HepG2 (cell line): Measurements from ENCODE around the gene ADARB1.

Experiments
- CREM ChIP-seq, 2 experiments: sonication (generic) in 1 of 2; formaldehyde crosslinking in 1 of 2; IDR thresholded peaks; 2 replicates each; pipeline versions ENCODE4 v1.4.0 to v1.6.1; 2016 to 2020; ENCODE audit warnings: antibody characterized with exemption in 1 of 2, mild to moderate bottlenecking in 1 of 2, missing genetic modification reagents in 1 of 2
- SIN3A ChIP-seq: IDR thresholded peaks from 2 replicates; pipeline ENCODE4 v1.6.1; 2011; ENCODE audit warnings: low read depth, mild to moderate bottlenecking, control low read depth, low read length, borderline replicate concordance
- SP1 ChIP-seq, 2 experiments: fragments of 450-650 bp in 1 of 2; sonication (generic) in 1 of 2; formaldehyde crosslinking in 1 of 2; IDR thresholded peaks; 2 replicates each; pipeline versions ENCODE4 v1.4.0 to v1.6.1; 2016 to 2020; ENCODE audit warnings: missing genetic modification reagents in 1 of 2
- ZNF274 ChIP-seq: sonication (generic); formaldehyde crosslinking; IDR thresholded peaks from 2 replicates; pipeline ENCODE4 v1.5.1; 2020; ENCODE audit warnings: mild to moderate bottlenecking, missing genetic modification reagents
- ZNF530 ChIP-seq: sonication (generic); formaldehyde crosslinking; IDR thresholded peaks from 2 replicates; pipeline ENCODE4 v1.5.0; 2020; ENCODE audit warnings: low read depth, mild to moderate bottlenecking, missing genetic modification reagents
- TF ChIP-seq, protein P1 (sequence below): sonication (generic); formaldehyde crosslinking; IDR thresholded peaks from 2 replicates; pipeline ENCODE4 v1.5.0; 2020; ENCODE audit warnings: mild to moderate bottlenecking, missing genetic modification reagents, moderate library complexity
- TF ChIP-seq, protein P2 (sequence below): sonication (generic); formaldehyde crosslinking; IDR thresholded peaks from 2 replicates; pipeline ENCODE4 v1.4.0; 2020; ENCODE audit warnings: missing genetic modification reagents
- TF ChIP-seq, protein P3 (sequence below): sonication (generic); formaldehyde crosslinking; IDR thresholded peaks from 2 replicates; pipeline ENCODE4 v1.4.0; 2020; ENCODE audit warnings: low read depth, missing genetic modification reagents

DNA sequence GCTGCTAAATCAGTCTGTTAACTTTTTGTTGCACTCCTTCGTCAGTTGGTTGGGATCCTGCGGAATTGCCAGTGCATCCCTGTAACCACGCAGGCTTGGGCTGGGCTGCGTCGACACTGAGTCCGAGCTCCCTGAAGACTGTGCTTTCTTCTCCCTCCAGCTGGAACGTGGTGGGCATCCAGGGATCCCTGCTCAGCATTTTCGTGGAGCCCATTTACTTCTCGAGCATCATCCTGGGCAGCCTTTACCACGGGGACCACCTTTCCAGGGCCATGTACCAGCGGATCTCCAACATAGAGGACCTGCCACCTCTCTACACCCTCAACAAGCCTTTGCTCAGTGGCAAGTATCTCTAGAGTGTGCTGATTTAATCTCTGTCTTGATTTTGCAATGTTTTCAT is 130.0 kb downstream of the ADARB1 start:
- TF ChIP-seq, protein P1, sequence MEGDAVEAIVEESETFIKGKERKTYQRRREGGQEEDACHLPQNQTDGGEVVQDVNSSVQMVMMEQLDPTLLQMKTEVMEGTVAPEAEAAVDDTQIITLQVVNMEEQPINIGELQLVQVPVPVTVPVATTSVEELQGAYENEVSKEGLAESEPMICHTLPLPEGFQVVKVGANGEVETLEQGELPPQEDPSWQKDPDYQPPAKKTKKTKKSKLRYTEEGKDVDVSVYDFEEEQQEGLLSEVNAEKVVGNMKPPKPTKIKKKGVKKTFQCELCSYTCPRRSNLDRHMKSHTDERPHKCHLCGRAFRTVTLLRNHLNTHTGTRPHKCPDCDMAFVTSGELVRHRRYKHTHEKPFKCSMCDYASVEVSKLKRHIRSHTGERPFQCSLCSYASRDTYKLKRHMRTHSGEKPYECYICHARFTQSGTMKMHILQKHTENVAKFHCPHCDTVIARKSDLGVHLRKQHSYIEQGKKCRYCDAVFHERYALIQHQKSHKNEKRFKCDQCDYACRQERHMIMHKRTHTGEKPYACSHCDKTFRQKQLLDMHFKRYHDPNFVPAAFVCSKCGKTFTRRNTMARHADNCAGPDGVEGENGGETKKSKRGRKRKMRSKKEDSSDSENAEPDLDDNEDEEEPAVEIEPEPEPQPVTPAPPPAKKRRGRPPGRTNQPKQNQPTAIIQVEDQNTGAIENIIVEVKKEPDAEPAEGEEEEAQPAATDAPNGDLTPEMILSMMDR, result no peak
- TF ChIP-seq ZNF274 (CRISPR knock-in tag) (no peak), SP1 (IDR thresholded peaks at IDR 0.05) (no peak), SP1 (CRISPR knock-in tag; IDR thresholded peaks at IDR 0.05) (no peak), CREM (IDR thresholded peaks at IDR 0.05) (no peak), CREM (CRISPR knock-in tag; IDR thresholded peaks at IDR 0.05) (no peak), SIN3A (no peak), ZNF530 (CRISPR knock-in tag) (no peak)
- TF ChIP-seq, protein P2, sequence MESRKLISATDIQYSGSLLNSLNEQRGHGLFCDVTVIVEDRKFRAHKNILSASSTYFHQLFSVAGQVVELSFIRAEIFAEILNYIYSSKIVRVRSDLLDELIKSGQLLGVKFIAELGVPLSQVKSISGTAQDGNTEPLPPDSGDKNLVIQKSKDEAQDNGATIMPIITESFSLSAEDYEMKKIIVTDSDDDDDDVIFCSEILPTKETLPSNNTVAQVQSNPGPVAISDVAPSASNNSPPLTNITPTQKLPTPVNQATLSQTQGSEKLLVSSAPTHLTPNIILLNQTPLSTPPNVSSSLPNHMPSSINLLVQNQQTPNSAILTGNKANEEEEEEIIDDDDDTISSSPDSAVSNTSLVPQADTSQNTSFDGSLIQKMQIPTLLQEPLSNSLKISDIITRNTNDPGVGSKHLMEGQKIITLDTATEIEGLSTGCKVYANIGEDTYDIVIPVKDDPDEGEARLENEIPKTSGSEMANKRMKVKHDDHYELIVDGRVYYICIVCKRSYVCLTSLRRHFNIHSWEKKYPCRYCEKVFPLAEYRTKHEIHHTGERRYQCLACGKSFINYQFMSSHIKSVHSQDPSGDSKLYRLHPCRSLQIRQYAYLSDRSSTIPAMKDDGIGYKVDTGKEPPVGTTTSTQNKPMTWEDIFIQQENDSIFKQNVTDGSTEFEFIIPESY (CRISPR knock-in tag), result no peak
- TF ChIP-seq, protein P3, sequence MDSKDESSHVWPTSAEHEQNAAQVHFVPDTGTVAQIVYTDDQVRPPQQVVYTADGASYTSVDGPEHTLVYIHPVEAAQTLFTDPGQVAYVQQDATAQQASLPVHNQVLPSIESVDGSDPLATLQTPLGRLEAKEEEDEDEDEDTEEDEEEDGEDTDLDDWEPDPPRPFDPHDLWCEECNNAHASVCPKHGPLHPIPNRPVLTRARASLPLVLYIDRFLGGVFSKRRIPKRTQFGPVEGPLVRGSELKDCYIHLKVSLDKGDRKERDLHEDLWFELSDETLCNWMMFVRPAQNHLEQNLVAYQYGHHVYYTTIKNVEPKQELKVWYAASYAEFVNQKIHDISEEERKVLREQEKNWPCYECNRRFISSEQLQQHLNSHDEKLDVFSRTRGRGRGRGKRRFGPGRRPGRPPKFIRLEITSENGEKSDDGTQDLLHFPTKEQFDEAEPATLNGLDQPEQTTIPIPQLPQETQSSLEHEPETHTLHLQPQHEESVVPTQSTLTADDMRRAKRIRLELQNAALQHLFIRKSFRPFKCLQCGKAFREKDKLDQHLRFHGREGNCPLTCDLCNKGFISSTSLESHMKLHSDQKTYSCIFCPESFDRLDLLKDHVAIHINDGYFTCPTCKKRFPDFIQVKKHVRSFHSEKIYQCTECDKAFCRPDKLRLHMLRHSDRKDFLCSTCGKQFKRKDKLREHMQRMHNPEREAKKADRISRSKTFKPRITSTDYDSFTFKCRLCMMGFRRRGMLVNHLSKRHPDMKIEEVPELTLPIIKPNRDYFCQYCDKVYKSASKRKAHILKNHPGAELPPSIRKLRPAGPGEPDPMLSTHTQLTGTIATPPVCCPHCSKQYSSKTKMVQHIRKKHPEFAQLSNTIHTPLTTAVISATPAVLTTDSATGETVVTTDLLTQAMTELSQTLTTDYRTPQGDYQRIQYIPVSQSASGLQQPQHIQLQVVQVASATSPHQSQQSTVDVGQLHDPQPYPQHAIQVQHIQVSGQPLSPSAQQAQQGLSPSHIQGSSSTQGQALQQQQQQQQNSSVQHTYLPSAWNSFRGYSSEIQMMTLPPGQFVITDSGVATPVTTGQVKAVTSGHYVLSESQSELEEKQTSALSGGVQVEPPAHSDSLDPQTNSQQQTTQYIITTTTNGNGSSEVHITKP (CRISPR knock-in tag), result no peak
